RWPE1 (cell line): ENCODE results near the gene SEC62.

Experiments used
- CTCF ChIA-PET: fragments of 350-600 bp; sonication (Branson Sonifier 250); formaldehyde crosslinking; extraction: SDS; loops from one replicate; lab custom pipeline; 2021; lab: Yijun Ruan, JAX
- POLR2A ChIA-PET: fragments of 400-600 bp; formaldehyde crosslinking; extraction: SDS; loops from one replicate; lab custom pipeline; 2020; ENCODE audit warnings: antibody characterized with exemption; ENCODE audit not compliant: low non-redundant PET; lab: Yijun Ruan, JAX
- DNase-seq: peaks from one replicate; pipeline ENCODE4 v3.0.0; 2012; ENCODE audit warnings: low spot score
- H3K27ac ChIP-seq: fragments of 450-650 bp; 2 replicates; pipeline ENCODE4 v1.5.1; 2017
- TF ChIP-seq, protein P1 (sequence below): fragments of 450-650 bp; conservative IDR thresholded peaks from 2 replicates; pipeline ENCODE4 v1.5.1; 2017; ENCODE audit warnings: low read depth, mild to moderate bottlenecking

SEC62 gene

DNA sequence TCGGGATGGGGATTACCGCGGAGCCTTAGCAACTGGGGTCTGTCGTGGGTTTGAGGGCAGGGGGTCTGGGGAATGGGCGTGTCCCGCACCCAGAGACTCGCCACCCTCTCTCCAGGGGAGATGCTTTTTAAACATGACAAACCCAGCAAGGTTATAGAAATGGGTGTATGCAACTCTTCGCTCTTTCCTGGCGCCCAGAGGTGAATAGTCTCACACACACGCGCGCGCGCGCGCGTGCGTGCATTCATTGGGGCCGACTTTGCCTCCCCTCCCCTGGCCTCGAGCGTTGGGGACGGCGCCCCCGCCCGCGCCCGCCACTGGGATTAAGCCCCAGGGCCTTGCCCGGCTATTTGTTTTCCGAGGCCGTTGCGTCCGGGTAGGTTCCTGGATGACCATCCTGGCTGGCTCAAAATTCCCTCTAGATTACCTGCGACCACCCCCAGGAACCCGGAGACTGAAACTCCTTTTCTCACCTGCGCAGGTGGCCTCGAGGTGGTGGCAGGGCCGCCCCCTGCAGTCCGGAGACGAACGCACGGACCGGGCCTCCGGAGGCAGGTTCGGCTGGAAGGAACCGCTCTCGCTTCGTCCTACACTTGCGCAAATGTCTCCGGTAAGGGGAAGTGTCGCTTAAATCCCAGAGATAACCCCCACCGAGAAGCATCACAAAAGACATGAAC is 72.0 kb downstream of the SEC62 start:
- POLR2A ChIA-PET = no interaction called here
- H3K27ac ChIP-seq = no peak overlapping the region
- CTCF ChIA-PET = no interaction called here
- no peak for DNase-seq
- TF ChIP-seq, protein P1, sequence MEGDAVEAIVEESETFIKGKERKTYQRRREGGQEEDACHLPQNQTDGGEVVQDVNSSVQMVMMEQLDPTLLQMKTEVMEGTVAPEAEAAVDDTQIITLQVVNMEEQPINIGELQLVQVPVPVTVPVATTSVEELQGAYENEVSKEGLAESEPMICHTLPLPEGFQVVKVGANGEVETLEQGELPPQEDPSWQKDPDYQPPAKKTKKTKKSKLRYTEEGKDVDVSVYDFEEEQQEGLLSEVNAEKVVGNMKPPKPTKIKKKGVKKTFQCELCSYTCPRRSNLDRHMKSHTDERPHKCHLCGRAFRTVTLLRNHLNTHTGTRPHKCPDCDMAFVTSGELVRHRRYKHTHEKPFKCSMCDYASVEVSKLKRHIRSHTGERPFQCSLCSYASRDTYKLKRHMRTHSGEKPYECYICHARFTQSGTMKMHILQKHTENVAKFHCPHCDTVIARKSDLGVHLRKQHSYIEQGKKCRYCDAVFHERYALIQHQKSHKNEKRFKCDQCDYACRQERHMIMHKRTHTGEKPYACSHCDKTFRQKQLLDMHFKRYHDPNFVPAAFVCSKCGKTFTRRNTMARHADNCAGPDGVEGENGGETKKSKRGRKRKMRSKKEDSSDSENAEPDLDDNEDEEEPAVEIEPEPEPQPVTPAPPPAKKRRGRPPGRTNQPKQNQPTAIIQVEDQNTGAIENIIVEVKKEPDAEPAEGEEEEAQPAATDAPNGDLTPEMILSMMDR = no peak

DNA sequence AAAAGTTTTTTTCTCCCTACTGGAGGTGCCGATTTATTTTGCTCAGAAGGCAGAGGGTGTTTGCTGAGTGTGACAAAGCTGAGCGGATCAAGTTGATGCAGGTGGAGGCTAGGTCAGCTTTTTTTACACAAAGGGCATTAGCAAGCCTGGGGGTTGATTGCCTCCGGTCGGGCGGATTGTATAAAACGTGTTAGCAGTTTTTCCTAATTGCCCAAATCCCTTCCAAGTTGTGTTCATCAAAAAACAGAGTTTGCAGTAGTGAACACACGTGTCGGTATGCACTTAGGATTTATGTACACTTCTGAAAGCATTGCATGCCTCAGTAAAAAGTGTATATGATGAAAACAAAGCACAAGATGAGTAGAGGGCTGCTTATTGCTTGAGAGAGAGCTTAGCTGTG is 73.8 kb downstream of the SEC62 start:
- no peak for DNase-seq
- POLR2A ChIA-PET = no interaction called here
- TF ChIP-seq, protein P1 = no peak

DNA sequence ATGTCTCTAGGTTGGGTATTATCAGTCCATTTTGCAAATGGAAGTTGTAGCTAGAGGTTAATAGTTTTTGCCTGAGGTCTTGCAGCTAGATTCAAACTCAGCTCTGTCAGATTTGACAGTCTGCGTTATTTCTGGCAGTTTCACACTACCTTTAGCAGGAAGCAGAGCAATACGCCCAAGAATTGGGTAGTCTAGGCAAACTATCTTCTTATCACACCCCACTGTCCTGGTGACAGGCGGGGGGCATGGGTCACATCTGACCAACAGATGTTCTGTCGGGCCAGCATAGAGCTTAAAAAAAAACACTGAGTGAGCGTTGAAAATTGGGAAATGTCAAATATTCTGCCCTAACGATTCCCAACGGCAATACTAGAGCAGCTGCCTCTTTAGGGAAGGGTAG is 76.9 kb downstream of the SEC62 start:
- H3K27ac ChIP-seq = no peak overlapping the region
- ChIA-PET POLR2A (no interaction called here), CTCF (interaction anchor here (0.6 kb wide), 1 partner anchor 1091 kb away, joined by 3 read pairs; no protein-coding TSS in a partner anchor)
- DNase-seq = no peak
- TF ChIP-seq, protein P1 = no peak

More for the DNA sequence above, 73.8 kb downstream of the SEC62 start:
- no peak overlapping the region for H3K27ac ChIP-seq
- CTCF ChIA-PET = interaction anchor here (0.7 kb wide), 1 partner anchor 9 kb away, joined by 3 read pairs; no protein-coding TSS in a partner anchor

DNA sequence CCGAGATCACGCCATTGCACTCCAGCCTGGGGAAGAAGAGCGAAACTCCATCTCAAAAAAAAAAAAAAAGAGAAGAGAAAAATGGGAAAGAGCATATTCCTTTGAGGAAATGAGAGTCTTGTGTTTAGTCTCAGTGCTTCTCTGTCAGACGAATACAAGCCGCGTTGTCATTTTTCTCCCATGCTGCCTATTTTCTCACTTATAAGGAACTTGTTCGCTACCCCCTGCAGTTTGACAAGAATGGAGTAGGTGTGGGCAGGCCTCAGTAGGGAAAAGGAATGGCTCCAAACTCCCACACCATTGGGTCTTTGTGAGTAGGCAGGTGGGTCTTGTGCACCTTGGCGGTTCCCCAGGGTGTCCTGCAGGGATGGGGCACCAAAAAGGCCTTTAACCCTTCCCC is 77.7 kb downstream of the SEC62 start:
- H3K27ac ChIP-seq = no peak overlapping the region
- DNase-seq = no peak
- POLR2A ChIA-PET = no interaction called here
- TF ChIP-seq, protein P1 = no peak
- CTCF ChIA-PET = no interaction called here

DNA sequence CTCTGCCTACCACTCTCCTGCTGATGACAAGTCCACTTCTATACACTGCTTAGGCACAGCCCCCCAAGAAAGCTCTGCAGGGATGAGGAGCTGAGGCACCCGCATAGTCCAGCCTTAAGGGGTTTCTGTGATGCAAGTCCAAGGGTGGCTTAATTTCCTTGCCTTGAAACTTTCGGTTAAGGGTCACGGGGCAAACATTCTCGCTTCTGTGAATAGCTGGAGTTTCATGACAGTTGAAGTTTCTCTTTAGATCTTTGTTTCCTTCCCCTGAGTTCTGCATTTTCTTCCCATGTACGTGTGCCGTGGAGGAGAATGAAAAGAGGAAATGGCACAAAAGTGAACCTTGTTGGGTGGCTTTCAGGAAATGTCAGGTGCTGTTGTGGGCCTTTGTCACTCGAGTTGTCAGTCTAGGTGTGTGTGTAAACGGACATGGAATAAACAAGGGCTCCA is 78.2 kb downstream of the SEC62 start:
- H3K27ac ChIP-seq = no peak overlapping the region
- no peak for DNase-seq
- ChIA-PET POLR2A (no interaction called here), CTCF (interaction anchor here (1.3 kb wide), 1 partner anchor 10 kb away, joined by 5 read pairs; no protein-coding TSS in a partner anchor)
- TF ChIP-seq, protein P1 = no peak

DNA sequence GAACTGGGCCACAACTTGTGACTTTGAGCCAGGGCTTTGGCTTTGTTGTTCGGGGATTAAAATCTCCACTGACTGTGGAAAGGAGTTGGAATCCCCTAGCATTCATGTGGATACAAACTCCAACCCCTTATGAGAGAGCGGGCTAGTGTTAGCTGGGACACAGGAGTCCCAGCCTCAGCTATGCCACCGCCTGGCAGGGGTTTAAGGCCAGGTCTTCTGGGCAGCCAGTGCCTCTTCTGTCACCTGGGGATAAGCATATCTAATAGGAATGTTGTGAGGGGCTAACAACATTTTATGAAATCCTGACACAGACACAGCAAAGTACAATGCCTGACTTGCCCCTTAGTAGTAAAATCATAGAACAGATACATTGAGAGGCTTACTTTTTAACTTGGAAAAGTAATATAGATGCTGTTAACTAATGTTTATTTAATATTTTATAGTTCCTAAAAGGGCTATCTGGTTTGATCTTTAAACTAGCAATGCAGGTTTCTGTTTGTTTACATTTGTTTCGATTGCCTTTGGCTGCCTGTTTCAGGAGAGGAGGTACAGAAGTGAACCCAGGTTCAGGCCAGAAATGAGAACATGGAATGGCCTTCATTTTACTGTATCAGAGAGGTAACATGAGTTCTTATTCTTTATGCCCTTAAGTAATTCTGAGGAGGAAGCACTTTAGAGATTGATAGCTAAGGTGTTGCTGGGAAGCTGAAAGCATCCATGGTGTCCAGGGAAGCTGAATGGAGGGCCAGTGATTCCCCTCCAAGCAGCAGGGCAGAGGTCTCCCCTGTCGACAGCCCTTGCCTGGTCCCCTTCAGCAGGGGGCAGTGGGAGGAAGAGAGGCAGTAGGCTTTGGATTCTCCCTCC is 79.9 kb downstream of the SEC62 start:
- H3K27ac ChIP-seq = no peak overlapping the region
- ChIA-PET POLR2A (no interaction called here), CTCF (interaction anchor here (1.3 kb wide), 1 partner anchor 12 kb away, joined by 5 read pairs; no protein-coding TSS in a partner anchor)
- TF ChIP-seq, protein P1 = no peak
- no peak for DNase-seq
